Liver (tissue), 9 donors: ENCODE results near the gene IL17RB. TPM values are rescaled to one million over a fixed set of nuclear protein-coding genes. Genes with fewer than 3 reads are reported as not detected.

Experiments
- DNase-seq: peaks from one replicate; pipeline ENCODE4 v3.0.0-alpha.2; 2017; ENCODE audit warnings: low spot score
- H3K27ac ChIP-seq, 2 donors: one replicate each; pipeline ENCODE4 v1.7.0; 2013; ENCODE audit warnings: inconsistent platforms in 2 of 2, low read length in 2 of 2, control low read depth in 1 of 2, low read depth in 1 of 2, mild to moderate bottlenecking in 1 of 2
- H3K27me3 ChIP-seq, 4 donors: one replicate each; pipeline versions ENCODE4 v1.6.1 to v1.7.0; 2013; ENCODE audit warnings: low read length in 3 of 4, inconsistent platforms in 1 of 4, mild to moderate bottlenecking in 1 of 4, moderate library complexity in 1 of 4; ENCODE audit not compliant: control insufficient read depth in 4 of 4, insufficient read depth in 4 of 4
- H3K36me3 ChIP-seq, 4 donors: one replicate each; pipeline versions ENCODE4 v1.6.1 to v1.7.0; 2013; ENCODE audit warnings: low read length in 3 of 4, mild to moderate bottlenecking in 3 of 4, low read depth in 1 of 4, moderate library complexity in 1 of 4; ENCODE audit not compliant: control insufficient read depth in 4 of 4, insufficient read depth in 3 of 4
- H3K4me1 ChIP-seq, 4 donors: one replicate each; pipeline versions ENCODE4 v1.6.1 to v1.7.0; 2013; ENCODE audit warnings: low read length in 3 of 4, mild to moderate bottlenecking in 3 of 4, moderate library complexity in 1 of 4; ENCODE audit not compliant: control insufficient read depth in 4 of 4, insufficient read depth in 4 of 4
- H3K4me3 ChIP-seq, 3 donors: one replicate each; pipeline versions ENCODE4 v1.6.1 to v1.7.0; 2013; ENCODE audit warnings: low read length in 3 of 3, control low read depth in 1 of 3, low read depth in 1 of 3, mild to moderate bottlenecking in 1 of 3
- H3K9ac ChIP-seq, 2 donors: one replicate each; pipeline ENCODE4 v1.7.0; 2013; ENCODE audit warnings: low read length in 2 of 2, mild to moderate bottlenecking in 2 of 2, moderate library complexity in 2 of 2, control low read depth in 1 of 2, low read depth in 1 of 2
- H3K9me3 ChIP-seq, 4 donors: one replicate each; pipeline versions ENCODE4 v1.6.1 to v1.7.0; 2013; ENCODE audit warnings: low read length in 3 of 4; ENCODE audit not compliant: control insufficient read depth in 4 of 4
- EGR1 ChIP-seq, 2 donors: IDR thresholded peaks; 2 replicates each; pipeline ENCODE4 v1.6.1; 2016 to 2018; ENCODE audit warnings: antibody characterized with exemption in 2 of 2, low read depth in 2 of 2
- HNF4A ChIP-seq, 2 donors: conservative IDR thresholded peaks; 2 replicates each; pipeline ENCODE4 v1.6.1; 2016; ENCODE audit warnings: antibody characterized with exemption in 2 of 2, mild to moderate bottlenecking in 2 of 2
- HNF4G ChIP-seq: IDR thresholded peaks from 2 replicates; pipeline ENCODE4 v1.6.1; 2016; ENCODE audit warnings: antibody characterized with exemption
- JUND ChIP-seq, 2 donors: IDR thresholded peaks; 2 replicates each; pipeline ENCODE4 v1.6.1; 2016; ENCODE audit warnings: antibody characterized with exemption in 2 of 2
- NR2F2 ChIP-seq: IDR thresholded peaks from 2 replicates; pipeline ENCODE4 v1.6.1; 2016; ENCODE audit warnings: antibody characterized with exemption
- RAD21 ChIP-seq, 2 donors: IDR thresholded peaks; 2 replicates each; pipeline ENCODE4 v1.6.1; 2016; ENCODE audit warnings: antibody characterized with exemption in 2 of 2, mild to moderate bottlenecking in 2 of 2
- RXRA ChIP-seq, 2 donors: IDR thresholded peaks; 2 replicates each; pipeline ENCODE4 v1.6.1; 2017 to 2018; ENCODE audit warnings: antibody characterized with exemption in 2 of 2, mild to moderate bottlenecking in 1 of 2
- TAF1 ChIP-seq: conservative IDR thresholded peaks from 2 replicates; pipeline ENCODE4 v1.6.1; 2016; ENCODE audit warnings: antibody characterized with exemption, mild to moderate bottlenecking
- YY1 ChIP-seq: IDR thresholded peaks from 2 replicates; pipeline ENCODE4 v1.6.1; 2016; ENCODE audit warnings: antibody characterized with exemption, mild to moderate bottlenecking
- WGBS: extraction: QIAGEN DNeasy Blood & Tissue Kit; methylation state at CpG from one replicate; pipeline ENCODE4 v1.1.7; 2013; 5-methylcytosine and 5-hydroxymethylcytosine counted together
- polyA plus RNA-seq, 2 donors: library from polyadenylated mRNA; stranded (reverse) in 1 of 2; unstranded in 1 of 2; fragments of 200-250 nt in 1 of 2; fragments of >200 nt in 1 of 2; fragmentation: Nextera tagmentation in 1 of 2; extraction: Ambion mirVana in 1 of 2; gene quantifications; one replicate each; pipeline versions ENCODE4 v1.2.1 to v1.2.3, GENCODE V29; 2013 to 2015
- total RNA-seq, 2 donors: library from RNA; depleted of rRNA; stranded (reverse); fragments of >200 nt; gene quantifications; one replicate each; pipeline ENCODE4 v1.2.3, GENCODE V29; 2014
- TF ChIP-seq, protein P1 (sequence below): IDR thresholded peaks from 2 replicates; pipeline ENCODE4 v1.6.1; 2016; ENCODE audit warnings: antibody characterized with exemption
- TF ChIP-seq, protein P2 (sequence below): IDR thresholded peaks from 2 replicates; pipeline ENCODE4 v1.6.1; 2016; ENCODE audit warnings: antibody characterized with exemption
- TF ChIP-seq, protein P3 (sequence below): IDR thresholded peaks from 2 replicates; pipeline ENCODE4 v1.6.1; 2016; ENCODE audit warnings: antibody characterized with exemption, mild to moderate bottlenecking
- donor health status: healthy.
- donor health status: healthy.
- donor health status: healthy.
- donor health status: healthy.
- donor health status: healthy.

IL17RB gene
- total and polyA plus RNA-seq, 4 donors: 11.8 to 21.6 (median 15.8) TPM

DNA sequence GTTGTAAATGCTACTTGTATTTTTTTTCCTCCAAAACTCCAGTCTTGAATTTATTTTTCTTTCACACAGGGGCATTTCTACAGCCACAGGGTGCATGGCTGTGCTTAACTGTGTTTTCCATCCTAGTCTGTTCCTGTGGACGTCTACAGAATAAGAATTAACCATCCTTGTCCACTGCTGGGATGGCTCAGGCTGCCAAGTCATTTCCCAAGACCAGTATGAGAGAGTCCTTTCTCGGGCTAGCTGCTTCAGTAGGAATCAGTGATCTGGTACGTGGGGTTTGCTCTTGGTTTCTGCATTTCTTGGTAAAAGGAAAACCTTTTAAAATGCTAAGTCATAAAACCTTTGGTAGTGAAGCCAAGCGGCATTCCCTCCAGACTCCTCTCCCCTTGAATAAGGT lies 29.9 kb upstream of the IL17RB start:
- Histone ChIP-seq H3K27ac (no peak overlapping the region), H3K9me3 (no peaks in the 10 kb centered on the region), H3K27me3 (no peaks in the 10 kb centered on the region), H3K36me3 (peaks cover 10 to 59% (median 38%) of the 10 kb centered on the region in 4 donors), H3K4me3 (no peak overlapping the region), H3K9ac (no peak overlapping the region), H3K4me1 (peaks cover 0 to 7% (median 0%) of the 10 kb centered on the region in 4 donors)
- no peak for DNase-seq
- WGBS: 71% methylated on average over 4 of the region's 4 CpGs
- no peak for TF ChIP-seq RAD21 (IDR thresholded peaks at IDR 0.05)
- TF ChIP-seq, protein P1, sequence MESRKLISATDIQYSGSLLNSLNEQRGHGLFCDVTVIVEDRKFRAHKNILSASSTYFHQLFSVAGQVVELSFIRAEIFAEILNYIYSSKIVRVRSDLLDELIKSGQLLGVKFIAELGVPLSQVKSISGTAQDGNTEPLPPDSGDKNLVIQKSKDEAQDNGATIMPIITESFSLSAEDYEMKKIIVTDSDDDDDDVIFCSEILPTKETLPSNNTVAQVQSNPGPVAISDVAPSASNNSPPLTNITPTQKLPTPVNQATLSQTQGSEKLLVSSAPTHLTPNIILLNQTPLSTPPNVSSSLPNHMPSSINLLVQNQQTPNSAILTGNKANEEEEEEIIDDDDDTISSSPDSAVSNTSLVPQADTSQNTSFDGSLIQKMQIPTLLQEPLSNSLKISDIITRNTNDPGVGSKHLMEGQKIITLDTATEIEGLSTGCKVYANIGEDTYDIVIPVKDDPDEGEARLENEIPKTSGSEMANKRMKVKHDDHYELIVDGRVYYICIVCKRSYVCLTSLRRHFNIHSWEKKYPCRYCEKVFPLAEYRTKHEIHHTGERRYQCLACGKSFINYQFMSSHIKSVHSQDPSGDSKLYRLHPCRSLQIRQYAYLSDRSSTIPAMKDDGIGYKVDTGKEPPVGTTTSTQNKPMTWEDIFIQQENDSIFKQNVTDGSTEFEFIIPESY: no peak
- TF ChIP-seq, protein P2, sequence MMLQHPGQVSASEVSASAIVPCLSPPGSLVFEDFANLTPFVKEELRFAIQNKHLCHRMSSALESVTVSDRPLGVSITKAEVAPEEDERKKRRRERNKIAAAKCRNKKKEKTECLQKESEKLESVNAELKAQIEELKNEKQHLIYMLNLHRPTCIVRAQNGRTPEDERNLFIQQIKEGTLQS: no peak
- TF ChIP-seq NR2F2: no peak
- no peak for TF ChIP-seq EGR1 (IDR thresholded peaks at IDR 0.05; ENCODE audit: low read depth in 2 of 2)

DNA sequence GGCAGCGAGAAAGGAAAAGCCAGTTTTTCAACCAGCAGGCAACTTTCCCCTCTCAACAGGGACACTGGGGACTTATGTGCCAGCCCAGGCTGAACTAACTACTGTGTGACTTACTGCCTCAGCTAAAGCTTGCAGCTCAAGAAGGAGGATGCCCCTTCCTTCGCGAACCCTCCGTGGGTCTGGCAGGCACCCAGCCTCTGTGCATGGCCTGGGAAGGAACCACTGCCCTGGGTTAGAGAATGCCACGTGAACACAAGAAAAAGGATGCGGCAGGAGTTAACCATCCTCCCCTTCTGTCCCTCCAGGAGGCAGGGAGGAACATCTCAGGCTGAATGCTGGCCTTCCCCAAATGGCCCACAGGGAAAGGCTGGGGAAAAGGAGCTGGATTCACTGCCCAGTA lies 29.2 kb upstream of the IL17RB start:
- peaks cover 10 to 67% (median 43%) of the 10 kb centered on the region in 4 donors for H3K36me3 ChIP-seq
- H3K27me3 ChIP-seq: no peaks in the 10 kb centered on the region
- H3K4me3 ChIP-seq: no peak overlapping the region
- no peaks in the 10 kb centered on the region for H3K9me3 ChIP-seq
- no peak overlapping the region for H3K9ac ChIP-seq
- 90% methylated on average over 6 of the region's 6 CpGs for WGBS
- TF ChIP-seq, protein P2: no peak
- no peak for TF ChIP-seq NR2F2
- no peak for TF ChIP-seq EGR1 (IDR thresholded peaks at IDR 0.05; ENCODE audit: low read depth in 2 of 2)
- TF ChIP-seq HNF4G: no peak
- TF ChIP-seq JUND (IDR thresholded peaks at IDR 0.05): no peak
- no peak for TF ChIP-seq RXRA (IDR thresholded peaks at IDR 0.05)
- TF ChIP-seq, protein P1: no peak
- TF ChIP-seq YY1: no peak
- no peak for TF ChIP-seq TAF1
- TF ChIP-seq HNF4A (conservative IDR thresholded peaks at IDR 0.05): no peak
- TF ChIP-seq, protein P3, sequence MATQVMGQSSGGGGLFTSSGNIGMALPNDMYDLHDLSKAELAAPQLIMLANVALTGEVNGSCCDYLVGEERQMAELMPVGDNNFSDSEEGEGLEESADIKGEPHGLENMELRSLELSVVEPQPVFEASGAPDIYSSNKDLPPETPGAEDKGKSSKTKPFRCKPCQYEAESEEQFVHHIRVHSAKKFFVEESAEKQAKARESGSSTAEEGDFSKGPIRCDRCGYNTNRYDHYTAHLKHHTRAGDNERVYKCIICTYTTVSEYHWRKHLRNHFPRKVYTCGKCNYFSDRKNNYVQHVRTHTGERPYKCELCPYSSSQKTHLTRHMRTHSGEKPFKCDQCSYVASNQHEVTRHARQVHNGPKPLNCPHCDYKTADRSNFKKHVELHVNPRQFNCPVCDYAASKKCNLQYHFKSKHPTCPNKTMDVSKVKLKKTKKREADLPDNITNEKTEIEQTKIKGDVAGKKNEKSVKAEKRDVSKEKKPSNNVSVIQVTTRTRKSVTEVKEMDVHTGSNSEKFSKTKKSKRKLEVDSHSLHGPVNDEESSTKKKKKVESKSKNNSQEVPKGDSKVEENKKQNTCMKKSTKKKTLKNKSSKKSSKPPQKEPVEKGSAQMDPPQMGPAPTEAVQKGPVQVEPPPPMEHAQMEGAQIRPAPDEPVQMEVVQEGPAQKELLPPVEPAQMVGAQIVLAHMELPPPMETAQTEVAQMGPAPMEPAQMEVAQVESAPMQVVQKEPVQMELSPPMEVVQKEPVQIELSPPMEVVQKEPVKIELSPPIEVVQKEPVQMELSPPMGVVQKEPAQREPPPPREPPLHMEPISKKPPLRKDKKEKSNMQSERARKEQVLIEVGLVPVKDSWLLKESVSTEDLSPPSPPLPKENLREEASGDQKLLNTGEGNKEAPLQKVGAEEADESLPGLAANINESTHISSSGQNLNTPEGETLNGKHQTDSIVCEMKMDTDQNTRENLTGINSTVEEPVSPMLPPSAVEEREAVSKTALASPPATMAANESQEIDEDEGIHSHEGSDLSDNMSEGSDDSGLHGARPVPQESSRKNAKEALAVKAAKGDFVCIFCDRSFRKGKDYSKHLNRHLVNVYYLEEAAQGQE: no peak
- H3K27ac ChIP-seq: no peak overlapping the region
- no peak for DNase-seq
- H3K4me1 ChIP-seq: peaks cover 0 to 7% (median 0%) of the 10 kb centered on the region in 4 donors
